ENCODE measurements around the gene PAOX.

- TF ChIP-seq POLR2A (IDR thresholded peaks at IDR 0.05; ENCODE audit: low read depth, low read length) (no peak), MAZ (IDR thresholded peaks at IDR 0.05; ENCODE audit: borderline replicate concordance, low read depth, low read length) (no peak), CTCF (conservative IDR thresholded peaks at IDR 0.05; ENCODE audit: low read depth, low read length) (peak; percentile 9; the same call in 1 of the 2 replicates), CEBPB (IDR thresholded peaks at IDR 0.05; ENCODE audit: low read depth, low read length) (no peak), MAFK (IDR thresholded peaks at IDR 0.05; ENCODE audit: low read depth, low read length) (no peak), RAD21 (IDR thresholded peaks at IDR 0.05; ENCODE audit: low read length) (no peak), MXI1 (IDR thresholded peaks at IDR 0.05; ENCODE audit: borderline replicate concordance, low read depth, low read length) (no peak), FOS (IDR thresholded peaks at IDR 0.05; ENCODE audit: low read depth, low read length) (no peak), CHD1 (IDR thresholded peaks at IDR 0.05; ENCODE audit: low read depth, low read length) (no peak), RFX5 (IDR thresholded peaks at IDR 0.05; ENCODE audit: low read depth, low read length) (no peak), RCOR1 (IDR thresholded peaks at IDR 0.05; ENCODE audit: insufficient replicate concordance, low read length) (no peak)
- TF ChIP-seq, protein P1, sequence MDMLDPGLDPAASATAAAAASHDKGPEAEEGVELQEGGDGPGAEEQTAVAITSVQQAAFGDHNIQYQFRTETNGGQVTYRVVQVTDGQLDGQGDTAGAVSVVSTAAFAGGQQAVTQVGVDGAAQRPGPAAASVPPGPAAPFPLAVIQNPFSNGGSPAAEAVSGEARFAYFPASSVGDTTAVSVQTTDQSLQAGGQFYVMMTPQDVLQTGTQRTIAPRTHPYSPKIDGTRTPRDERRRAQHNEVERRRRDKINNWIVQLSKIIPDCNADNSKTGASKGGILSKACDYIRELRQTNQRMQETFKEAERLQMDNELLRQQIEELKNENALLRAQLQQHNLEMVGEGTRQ (IDR thresholded peaks at IDR 0.05; ENCODE audit: low read depth, low read length), result no peak
- TF ChIP-seq, protein P2, sequence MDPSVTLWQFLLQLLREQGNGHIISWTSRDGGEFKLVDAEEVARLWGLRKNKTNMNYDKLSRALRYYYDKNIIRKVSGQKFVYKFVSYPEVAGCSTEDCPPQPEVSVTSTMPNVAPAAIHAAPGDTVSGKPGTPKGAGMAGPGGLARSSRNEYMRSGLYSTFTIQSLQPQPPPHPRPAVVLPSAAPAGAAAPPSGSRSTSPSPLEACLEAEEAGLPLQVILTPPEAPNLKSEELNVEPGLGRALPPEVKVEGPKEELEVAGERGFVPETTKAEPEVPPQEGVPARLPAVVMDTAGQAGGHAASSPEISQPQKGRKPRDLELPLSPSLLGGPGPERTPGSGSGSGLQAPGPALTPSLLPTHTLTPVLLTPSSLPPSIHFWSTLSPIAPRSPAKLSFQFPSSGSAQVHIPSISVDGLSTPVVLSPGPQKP (IDR thresholded peaks at IDR 0.05; ENCODE audit: borderline replicate concordance, low read depth, low read length), result no peak
These were observed 27.4 kb upstream of the PAOX start for GRCh38 chr10:133351408-133352318.
